Measurements from ENCODE around the gene ARMC5. TPM values are rescaled to one million over a fixed set of nuclear protein-coding genes. Genes with fewer than 3 reads are reported as not detected.

The ARMC5 gene
- total RNA-seq, 1 donor from 2014 or later = 11.5 TPM

DNA sequence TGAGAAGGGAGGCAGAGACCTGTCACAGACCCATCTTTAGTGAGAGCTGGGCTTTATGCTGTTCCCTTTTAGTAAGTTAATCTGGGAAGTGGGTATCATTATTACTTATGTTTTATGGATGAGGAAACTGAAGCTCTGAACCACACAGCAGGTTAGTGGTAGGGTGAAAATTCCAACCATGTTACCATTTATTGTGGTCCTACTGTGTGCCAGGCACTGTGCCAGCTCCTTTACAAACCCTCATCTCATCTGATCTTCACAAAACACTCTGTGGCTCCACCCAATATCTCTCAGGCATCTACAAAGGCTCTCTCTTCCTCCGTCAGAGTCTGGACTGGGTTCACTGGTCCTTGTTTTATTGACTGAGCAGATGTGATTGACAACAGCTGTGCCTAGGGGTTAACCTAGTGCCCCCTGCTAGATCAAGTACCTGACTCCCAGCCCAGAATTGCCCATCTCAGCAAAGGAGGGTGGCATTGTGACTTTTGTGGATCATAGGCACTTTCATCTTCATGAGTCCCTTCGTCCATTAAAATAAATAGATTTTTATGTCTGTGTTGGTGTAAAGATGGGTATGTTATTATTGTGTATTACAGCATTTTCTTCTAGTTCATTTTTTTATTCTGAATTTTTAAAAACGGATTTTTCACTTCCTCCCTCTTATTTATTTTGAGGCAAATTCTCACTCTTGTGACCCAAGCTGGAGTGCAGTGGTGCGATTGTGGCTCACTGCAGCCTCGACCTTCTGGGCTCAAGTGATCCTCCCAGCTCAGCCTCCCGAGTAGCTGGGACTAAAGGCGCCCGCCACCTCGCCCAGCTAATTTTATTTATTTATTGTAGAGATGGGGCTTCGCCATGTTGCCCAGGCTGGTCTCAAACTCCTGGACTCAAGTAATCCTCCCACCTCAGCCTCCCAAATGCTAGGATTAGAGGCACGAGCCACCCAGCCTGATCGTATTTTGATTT is 15.8 kb downstream of the ARMC5 start:
- Histone ChIP-seq H3K27me3 (ENCODE audit: insufficient read depth, low read length) (no peaks in the 10 kb centered on the region), H3K36me3 (ENCODE audit: insufficient read depth, low read length) (peaks cover 22% of the 10 kb centered on the region), H3K9ac (ENCODE audit: low read length) (peak overlapping the region; percentile 17), H3K4me2 (ENCODE audit: low read length) (peak overlapping the region; percentile 89), H3K9me3 (ENCODE audit: insufficient read depth, low read depth, low read length) (peaks cover 4% of the 10 kb centered on the region), H2AFZ (ENCODE audit: low read depth, low read length) (no peak overlapping the region), H4K20me1 (ENCODE audit: insufficient read depth, low read length) (peaks cover 71% of the 10 kb centered on the region), H3K79me2 (ENCODE audit: insufficient read depth, low read length) (peaks cover 55% of the 10 kb centered on the region), H3K27ac (ENCODE audit: low read depth, low read length) (peak overlapping the region; percentile 13), H3K4me1 (ENCODE audit: insufficient read depth, low read length) (peaks cover 38% of the 10 kb centered on the region), H3K4me3 (ENCODE audit: insufficient read depth, low read depth, low read length) (peak overlapping the region; percentile 27)
- FAIRE-seq (no peak), DNase-seq (ENCODE audit: low read depth) (no peak)
- Mint-ChIP-seq H3K9me3 (ENCODE audit: unreplicated experiment) (no peaks in the 10 kb centered on the region), H3K4me3 (ENCODE audit: unreplicated experiment) (peak overlapping the region; percentile 68), H3K4me1 (ENCODE audit: low read depth, unreplicated experiment) (peaks cover 26% of the 10 kb centered on the region), H3K36me3 (ENCODE audit: low read depth, unreplicated experiment) (peaks cover 36% of the 10 kb centered on the region), H3K27me3 (ENCODE audit: low read depth, unreplicated experiment) (no peaks in the 10 kb centered on the region), H3K27ac (ENCODE audit: unreplicated experiment) (no peak overlapping the region)
- no peak for TF ChIP-seq EZH2 (IDR thresholded peaks at IDR 0.05; ENCODE audit: insufficient read depth, low read length)
- TF ChIP-seq, protein P1, sequence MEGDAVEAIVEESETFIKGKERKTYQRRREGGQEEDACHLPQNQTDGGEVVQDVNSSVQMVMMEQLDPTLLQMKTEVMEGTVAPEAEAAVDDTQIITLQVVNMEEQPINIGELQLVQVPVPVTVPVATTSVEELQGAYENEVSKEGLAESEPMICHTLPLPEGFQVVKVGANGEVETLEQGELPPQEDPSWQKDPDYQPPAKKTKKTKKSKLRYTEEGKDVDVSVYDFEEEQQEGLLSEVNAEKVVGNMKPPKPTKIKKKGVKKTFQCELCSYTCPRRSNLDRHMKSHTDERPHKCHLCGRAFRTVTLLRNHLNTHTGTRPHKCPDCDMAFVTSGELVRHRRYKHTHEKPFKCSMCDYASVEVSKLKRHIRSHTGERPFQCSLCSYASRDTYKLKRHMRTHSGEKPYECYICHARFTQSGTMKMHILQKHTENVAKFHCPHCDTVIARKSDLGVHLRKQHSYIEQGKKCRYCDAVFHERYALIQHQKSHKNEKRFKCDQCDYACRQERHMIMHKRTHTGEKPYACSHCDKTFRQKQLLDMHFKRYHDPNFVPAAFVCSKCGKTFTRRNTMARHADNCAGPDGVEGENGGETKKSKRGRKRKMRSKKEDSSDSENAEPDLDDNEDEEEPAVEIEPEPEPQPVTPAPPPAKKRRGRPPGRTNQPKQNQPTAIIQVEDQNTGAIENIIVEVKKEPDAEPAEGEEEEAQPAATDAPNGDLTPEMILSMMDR (IDR thresholded peaks at IDR 0.05; ENCODE audit: insufficient read depth, low read depth, low read length) = no peak

DNA sequence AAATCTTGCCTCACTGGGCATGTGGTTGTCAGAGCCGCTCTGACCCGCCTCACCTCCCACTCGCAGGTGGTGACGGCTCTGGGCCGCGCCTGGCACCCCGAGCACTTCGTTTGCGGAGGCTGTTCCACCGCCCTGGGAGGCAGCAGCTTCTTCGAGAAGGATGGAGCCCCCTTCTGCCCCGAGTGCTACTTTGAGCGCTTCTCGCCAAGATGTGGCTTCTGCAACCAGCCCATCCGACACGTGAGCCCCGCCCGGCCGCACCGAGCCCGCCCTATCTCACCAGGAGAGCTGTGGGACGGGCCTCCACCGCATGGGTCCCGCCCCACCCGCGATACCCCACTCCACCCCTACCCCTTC is 16.6 kb downstream of the ARMC5 start:
- no peaks in the 10 kb centered on the region for H3K9me3 Mint-ChIP-seq (ENCODE audit: unreplicated experiment)
- Histone ChIP-seq H3K27me3 (ENCODE audit: insufficient read depth, low read length) (no peaks in the 10 kb centered on the region), H4K20me1 (ENCODE audit: insufficient read depth, low read length) (peaks cover 78% of the 10 kb centered on the region), H2AFZ (ENCODE audit: low read depth, low read length) (no peak overlapping the region), H3K27ac (ENCODE audit: low read depth, low read length) (no peak overlapping the region), H3K4me1 (ENCODE audit: insufficient read depth, low read length) (peaks cover 38% of the 10 kb centered on the region), H3K36me3 (ENCODE audit: insufficient read depth, low read length) (peaks cover 22% of the 10 kb centered on the region), H3K9me3 (ENCODE audit: insufficient read depth, low read depth, low read length) (peaks cover 4% of the 10 kb centered on the region), H3K79me2 (ENCODE audit: insufficient read depth, low read length) (peaks cover 50% of the 10 kb centered on the region), H3K4me3 (ENCODE audit: insufficient read depth, low read depth, low read length) (no peak overlapping the region), H3K4me2 (ENCODE audit: low read length) (peak overlapping the region; percentile 54), H3K9ac (ENCODE audit: low read length) (no peak overlapping the region)
- no peaks in the 10 kb centered on the region for H3K27me3 Mint-ChIP-seq (ENCODE audit: low read depth, unreplicated experiment)
- H3K4me1 Mint-ChIP-seq (ENCODE audit: low read depth, unreplicated experiment) = peaks cover 29% of the 10 kb centered on the region
- DNase-seq (ENCODE audit: low read depth) = no peak
- no peak overlapping the region for H3K27ac Mint-ChIP-seq (ENCODE audit: unreplicated experiment)
- TF ChIP-seq EZH2 (IDR thresholded peaks at IDR 0.05; ENCODE audit: insufficient read depth, low read length) = no peak
- TF ChIP-seq, protein P1 (IDR thresholded peaks at IDR 0.05; ENCODE audit: insufficient read depth, low read depth, low read length) = no peak
- H3K36me3 Mint-ChIP-seq (ENCODE audit: low read depth, unreplicated experiment) = peaks cover 36% of the 10 kb centered on the region
- no peak for FAIRE-seq
- peak overlapping the region; percentile 76 for H3K4me3 Mint-ChIP-seq (ENCODE audit: unreplicated experiment)
